ENCODE results near the gene ANKRD11. TPM values are rescaled to one million over a fixed set of nuclear protein-coding genes. Genes with fewer than 3 reads are reported as not detected.
"Not testable (repeated sequence)": the region's sequence is repeated elsewhere in the genome, so short reads cannot be mapped to it uniquely, and the experiment has no call there.

Gene ANKRD11
- total RNA-seq, 1 donor, result 97.4 TPM

DNA sequence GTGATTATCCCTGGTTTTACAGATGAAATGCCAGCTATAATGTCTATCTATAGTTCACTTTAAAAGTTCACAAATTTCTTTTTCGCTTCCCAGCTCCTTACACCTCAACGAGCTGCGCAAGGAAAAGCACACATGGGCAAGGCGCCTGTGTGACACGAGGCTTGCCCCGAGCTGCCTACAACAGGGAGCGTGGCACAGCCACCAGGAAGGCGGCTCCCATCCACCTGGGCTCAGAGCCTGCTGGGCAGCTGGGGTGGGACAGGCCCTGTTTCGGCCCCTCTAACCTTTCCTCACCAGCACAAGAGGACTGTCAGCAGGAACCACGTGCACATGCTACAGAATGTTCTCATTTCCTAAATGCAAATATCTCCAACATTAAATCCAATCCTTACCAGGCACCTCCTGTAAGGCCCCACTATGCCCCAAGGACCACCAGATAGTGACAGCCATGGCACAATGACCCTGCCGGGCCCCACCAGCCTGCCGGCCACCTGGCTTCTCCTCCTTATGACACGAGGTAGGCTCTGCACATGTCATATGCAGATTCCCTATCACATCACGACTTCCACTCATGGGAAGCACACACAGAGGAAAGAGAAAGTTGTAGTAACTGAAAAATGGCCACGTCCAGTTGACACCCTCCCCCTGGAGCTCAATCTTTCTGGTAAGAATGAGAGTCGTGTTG lies 180.8 kb downstream of the ANKRD11 start:
- Histone ChIP-seq H3K4me1 (ENCODE audit: insufficient read depth, low read length) (no peaks in the 10 kb centered on the region), H2AFZ (ENCODE audit: low read length) (no peak overlapping the region), H3K4me3 (ENCODE audit: insufficient read depth, low read length) (no peak overlapping the region), H3K9me3 (ENCODE audit: low read depth, low read length) (no peaks in the 10 kb centered on the region), H3K4me2 (ENCODE audit: insufficient read depth, low read length) (no peak overlapping the region), H3K27ac (ENCODE audit: low read depth, low read length) (peak overlapping the region; percentile 29), H3K36me3 (ENCODE audit: insufficient read depth, low read length) (peaks cover 15% of the 10 kb centered on the region), H4K20me1 (ENCODE audit: insufficient read depth, low read length) (peaks cover 49% of the 10 kb centered on the region), H3K27me3 (ENCODE audit: insufficient read depth, low read length) (no peaks in the 10 kb centered on the region), H3K79me2 (ENCODE audit: insufficient read depth, low read length) (peaks cover 93% of the 10 kb centered on the region)
- DNase-seq (ENCODE audit: insufficient read length, low spot score, missing footprints), result peak; percentile 62
- TF ChIP-seq CTCF (IDR thresholded peaks at IDR 0.05; ENCODE audit: extremely low read depth, low read depth, low read length), result no peak

DNA sequence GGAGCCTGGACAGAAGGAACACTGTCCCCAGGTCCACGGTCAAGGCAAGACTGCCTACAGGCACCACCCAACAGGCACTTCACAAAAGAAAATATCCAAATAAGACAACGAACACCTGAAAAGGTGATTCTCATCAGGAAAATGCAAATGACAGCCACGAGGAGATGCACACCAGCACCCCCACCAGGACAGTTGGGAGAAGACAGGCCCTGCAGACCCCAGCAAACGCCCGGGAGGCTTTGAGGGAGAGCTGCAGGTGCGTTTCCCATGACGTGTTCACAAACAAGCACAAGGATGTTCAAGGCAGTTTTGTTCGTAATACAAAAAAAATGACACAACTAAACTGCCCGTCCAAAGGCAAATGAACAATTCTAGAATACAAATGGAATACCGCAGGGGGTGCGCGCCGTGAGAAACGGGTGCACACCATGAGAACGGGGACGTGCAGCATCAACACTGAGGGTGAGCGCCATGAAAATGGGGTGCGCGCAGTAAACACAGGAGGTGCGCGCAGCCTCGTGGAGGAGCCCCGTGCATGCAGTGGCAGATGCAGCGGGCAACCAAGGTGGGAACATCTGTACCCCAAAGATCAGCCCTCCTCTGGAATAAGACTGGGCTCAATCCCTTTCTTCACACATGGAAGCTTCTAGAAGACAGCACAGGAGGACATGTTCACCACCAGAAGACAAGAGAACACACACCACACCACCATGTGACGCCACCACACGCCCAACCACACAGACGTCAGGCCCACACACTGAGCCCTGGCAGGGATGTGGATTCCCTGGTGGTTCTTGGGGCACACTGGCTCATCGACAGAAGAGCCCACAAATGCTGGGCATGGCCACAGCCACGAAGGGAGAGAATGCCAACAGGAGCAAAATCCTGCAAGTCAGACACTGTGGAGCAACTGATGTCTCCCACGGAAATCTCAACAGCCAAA lies 181.7 kb downstream of the ANKRD11 start:
- no peak overlapping the region for H3K4me2 ChIP-seq (ENCODE audit: insufficient read depth, low read length)
- no peak overlapping the region for H2AFZ ChIP-seq (ENCODE audit: low read length)
- no peak overlapping the region for H3K4me3 ChIP-seq (ENCODE audit: insufficient read depth, low read length)
- H4K20me1 ChIP-seq (ENCODE audit: insufficient read depth, low read length), result peaks cover 56% of the 10 kb centered on the region
- no peaks in the 10 kb centered on the region for H3K27me3 ChIP-seq (ENCODE audit: insufficient read depth, low read length)
- H3K79me2 ChIP-seq (ENCODE audit: insufficient read depth, low read length), result peaks cover 93% of the 10 kb centered on the region
- peak overlapping the region; percentile 50 for H3K27ac ChIP-seq (ENCODE audit: low read depth, low read length)
- peak; percentile 93 for DNase-seq (ENCODE audit: insufficient read length, low spot score, missing footprints)
- no peaks in the 10 kb centered on the region for H3K4me1 ChIP-seq (ENCODE audit: insufficient read depth, low read length)
- H3K9me3 ChIP-seq (ENCODE audit: low read depth, low read length), result no peaks in the 10 kb centered on the region
- H3K36me3 ChIP-seq (ENCODE audit: insufficient read depth, low read length), result peaks cover 17% of the 10 kb centered on the region
- peak; percentile 52 for TF ChIP-seq CTCF (IDR thresholded peaks at IDR 0.05; ENCODE audit: extremely low read depth, low read depth, low read length)

DNA sequence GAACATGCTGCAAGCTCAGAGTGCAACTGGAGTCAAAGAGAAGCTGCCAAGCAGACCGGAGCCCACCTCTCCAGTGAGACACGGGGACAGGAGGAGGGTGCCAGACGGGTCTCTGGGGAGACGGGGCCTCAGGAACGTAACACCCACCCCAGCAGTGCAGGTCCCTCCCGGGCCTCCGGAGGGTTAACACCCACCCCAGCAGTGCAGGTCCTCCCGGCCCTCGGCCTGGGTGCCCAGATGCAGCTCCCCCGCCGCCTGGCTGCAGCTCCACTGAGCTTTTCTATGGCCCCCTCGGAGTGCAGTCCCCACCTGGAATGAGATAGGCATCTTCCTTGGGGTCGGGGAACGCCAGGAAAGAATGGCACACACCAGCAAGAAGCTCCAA lies 182.9 kb downstream of the ANKRD11 start:
- Histone ChIP-seq H4K20me1 (ENCODE audit: insufficient read depth, low read length) (peaks cover 55% of the 10 kb centered on the region), H3K4me3 (ENCODE audit: insufficient read depth, low read length) (no peak overlapping the region)

DNA sequence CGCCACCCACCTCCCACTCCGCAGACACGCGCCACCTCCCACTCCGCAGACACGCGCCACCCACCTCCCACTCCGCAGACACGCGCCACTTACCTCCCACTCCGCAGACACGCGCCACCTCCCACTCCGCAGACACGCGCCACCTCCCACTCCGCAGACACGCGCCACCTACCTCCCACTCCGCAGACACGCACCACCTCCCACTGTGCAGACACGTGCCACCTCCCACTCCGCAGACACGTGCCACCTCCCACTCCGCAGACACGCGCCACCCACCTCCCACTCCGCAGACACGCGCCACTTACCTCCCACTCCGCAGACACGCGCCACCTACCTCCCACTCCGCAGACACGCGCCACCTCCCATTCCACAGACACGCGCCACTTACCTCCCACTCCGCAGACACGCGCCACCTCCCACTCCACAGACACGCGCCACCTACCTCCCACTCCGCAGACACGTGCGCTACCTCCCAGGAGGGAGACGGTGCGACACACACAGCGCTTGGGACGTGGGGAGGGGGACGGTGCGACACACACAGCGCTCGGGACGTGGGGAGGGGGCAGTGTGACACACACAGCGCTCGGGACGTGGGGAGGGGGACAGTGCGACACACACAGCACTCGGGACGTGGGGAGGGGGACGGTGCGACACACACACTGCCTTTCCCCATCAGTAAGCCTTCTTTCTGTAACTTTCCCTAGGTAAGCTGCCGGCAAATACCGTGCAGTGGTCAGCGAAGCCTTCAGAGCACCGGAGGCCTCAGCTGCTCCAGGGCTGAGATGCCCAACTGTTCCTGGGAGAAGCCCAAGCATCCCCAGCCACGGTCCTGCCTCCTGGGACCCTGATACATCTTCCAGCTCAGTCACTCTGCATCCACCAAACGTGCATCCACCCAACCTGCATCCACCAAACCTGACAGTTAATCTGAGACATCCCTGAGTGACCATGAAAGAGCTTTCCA lies 183.6 kb downstream of the ANKRD11 start:
- H3K27ac ChIP-seq (ENCODE audit: low read depth, low read length); H3K4me3 ChIP-seq (ENCODE audit: insufficient read depth, low read length); H3K27me3 ChIP-seq (ENCODE audit: insufficient read depth, low read length); H2AFZ ChIP-seq (ENCODE audit: low read length); H3K4me2 ChIP-seq (ENCODE audit: insufficient read depth, low read length); H3K9me3 ChIP-seq (ENCODE audit: low read depth, low read length); H3K4me1 ChIP-seq (ENCODE audit: insufficient read depth, low read length): not testable (repeated sequence)
- peaks cover 88% of the 10 kb centered on the region for H3K79me2 ChIP-seq (ENCODE audit: insufficient read depth, low read length)
- H4K20me1 ChIP-seq (ENCODE audit: insufficient read depth, low read length), result peaks cover 55% of the 10 kb centered on the region
- peaks cover 17% of the 10 kb centered on the region for H3K36me3 ChIP-seq (ENCODE audit: insufficient read depth, low read length)
- peak; percentile 47 for DNase-seq (ENCODE audit: insufficient read length, low spot score, missing footprints)

More for the DNA sequence above, 182.9 kb downstream of the ANKRD11 start:
- no peak for TF ChIP-seq CTCF (IDR thresholded peaks at IDR 0.05; ENCODE audit: extremely low read depth, low read depth, low read length)
- no peaks in the 10 kb centered on the region for H3K27me3 ChIP-seq (ENCODE audit: insufficient read depth, low read length)
- H3K4me1 ChIP-seq (ENCODE audit: insufficient read depth, low read length), result peaks cover 3% of the 10 kb centered on the region
- H3K4me2 ChIP-seq (ENCODE audit: insufficient read depth, low read length), result no peak overlapping the region
- H3K36me3 ChIP-seq (ENCODE audit: insufficient read depth, low read length), result peaks cover 19% of the 10 kb centered on the region
- H3K79me2 ChIP-seq (ENCODE audit: insufficient read depth, low read length), result peaks cover 93% of the 10 kb centered on the region
- H2AFZ ChIP-seq (ENCODE audit: low read length), result no peak overlapping the region
- no peaks in the 10 kb centered on the region for H3K9me3 ChIP-seq (ENCODE audit: low read depth, low read length)
- peak; percentile 58 for DNase-seq (ENCODE audit: insufficient read length, low spot score, missing footprints)
- no peak overlapping the region for H3K27ac ChIP-seq (ENCODE audit: low read depth, low read length)
